Right atrium auricular region (tissue), 2 donors: Measurements from ENCODE around the gene C1orf146. TPM values are rescaled to one million over a fixed set of nuclear protein-coding genes. Genes with fewer than 3 reads are reported as not detected.
A peak's percentile ranks its signal among the peaks of the same experiment; 100 is the strongest.
"Not testable (repeated sequence)": the region's sequence is repeated elsewhere in the genome, so short reads cannot be mapped to it uniquely, and the experiment has no call there.

ENCODE experiments used
- DNase-seq: peaks from one replicate; pipeline ENCODE4 v3.0.0-alpha.2; 2019; ENCODE audit warnings: low spot score
- H3K27ac ChIP-seq, 2 donors: fragments of 200-600 bp; sonication (generic); 1 replicate in 1 of 2; 2 replicates in 1 of 2; pipeline ENCODE4 v1.5.1; 2016 to 2019
- H3K27me3 ChIP-seq, 2 donors: fragments of 200-600 bp; sonication (generic); one replicate each; pipeline versions ENCODE4 v1.5.1 to v1.6.0; 2017 to 2019
- H3K36me3 ChIP-seq: fragments of 200-600 bp; sonication (generic); one replicate; pipeline ENCODE4 v1.5.1; 2016
- H3K4me1 ChIP-seq, 2 donors: fragments of 200-600 bp; sonication (generic); one replicate each; pipeline versions ENCODE4 v1.5.1 to v1.6.0; 2017 to 2019
- H3K4me3 ChIP-seq, 2 donors: fragments of 200-600 bp; sonication (generic); 1 replicate in 1 of 2; 2 replicates in 1 of 2; pipeline ENCODE4 v1.5.1; 2017 to 2019; ENCODE audit warnings: mild to moderate bottlenecking in 1 of 2, moderate library complexity in 1 of 2
- H3K9me3 ChIP-seq, 2 donors: fragments of 200-600 bp; sonication (generic); one replicate each; pipeline ENCODE4 v1.5.1; 2019
- CTCF ChIP-seq, 2 donors: fragments of 200-600 bp; sonication (generic); IDR thresholded peaks; one replicate each; pipeline ENCODE4 v1.5.1; 2019; ENCODE audit warnings: antibody characterized with exemption in 2 of 2
- total RNA-seq, 2 donors: library from RNA; depleted of rRNA; stranded (reverse); fragments of >200 nt; gene quantifications; one replicate each; pipeline ENCODE4 v1.1.0, GENCODE V29; 2016

Gene C1orf146
- total RNA-seq, 2 donors from 2014 or later = not detected

- Histone ChIP-seq H3K36me3 (peaks cover 6% of the 10 kb centered on the region), H3K27ac (no peak overlapping the region), H3K9me3 (no peaks in the 10 kb centered on the region), H3K27me3 (no peaks in the 10 kb centered on the region), H3K4me3 (no peak overlapping the region), H3K4me1 (no peaks in the 10 kb centered on the region)
- no peak for TF ChIP-seq CTCF (IDR thresholded peaks at IDR 0.05)
- no peak for DNase-seq
Observed at GRCh38 chr1:92274939-92275338, 57.2 kb downstream of the C1orf146 start.

- no peak overlapping the region for H3K27ac ChIP-seq
- no peaks in the 10 kb centered on the region for H3K4me1 ChIP-seq
- H3K9me3 ChIP-seq = no peaks in the 10 kb centered on the region
- TF ChIP-seq CTCF (IDR thresholded peaks at IDR 0.05) = no peak
- DNase-seq = no peak
- no peaks in the 10 kb centered on the region for H3K27me3 ChIP-seq
- no peak overlapping the region for H3K4me3 ChIP-seq
- peaks cover 6% of the 10 kb centered on the region for H3K36me3 ChIP-seq
Observed at GRCh38 chr1:92276082-92276481, 58.4 kb downstream of the C1orf146 start.

- no peaks in the 10 kb centered on the region for H3K27me3 ChIP-seq
- no peak for TF ChIP-seq CTCF (IDR thresholded peaks at IDR 0.05)
- peaks cover 6% of the 10 kb centered on the region for H3K36me3 ChIP-seq
- no peak overlapping the region for H3K27ac ChIP-seq
- no peak overlapping the region for H3K4me3 ChIP-seq
- no peaks in the 10 kb centered on the region for H3K4me1 ChIP-seq
- DNase-seq = no peak
- H3K9me3 ChIP-seq = no peaks in the 10 kb centered on the region
Observed at GRCh38 chr1:92277105-92277723, 59.5 kb downstream of the C1orf146 start.

- not testable (repeated sequence) for H3K27ac ChIP-seq, DNase-seq, H3K4me1 ChIP-seq, H3K27me3 ChIP-seq, H3K36me3 ChIP-seq, H3K9me3 ChIP-seq, H3K4me3 ChIP-seq
Observed at GRCh38 chr1:92279781-92280180, 62.1 kb downstream of the C1orf146 start.

- peaks cover 17% of the 10 kb centered on the region for H3K36me3 ChIP-seq
- H3K4me3 ChIP-seq, H3K27me3 ChIP-seq, H3K27ac ChIP-seq, H3K4me1 ChIP-seq, DNase-seq, H3K9me3 ChIP-seq: not testable (repeated sequence)
Observed at GRCh38 chr1:92281411-92281810, 63.7 kb downstream of the C1orf146 start.

GRCh38 chr1:92291372-92291999 lies 73.8 kb downstream of the C1orf146 start:
- Histone ChIP-seq H3K36me3 (peaks cover 19% of the 10 kb centered on the region), H3K4me1 (no peaks in the 10 kb centered on the region), H3K4me3 (no peak overlapping the region), H3K27ac (no peak overlapping the region), H3K9me3 (no peaks in the 10 kb centered on the region), H3K27me3 (no peaks in the 10 kb centered on the region)
- no peak for DNase-seq
- TF ChIP-seq CTCF (IDR thresholded peaks at IDR 0.05) = peak; percentile 41 to 69

Other genes starting within 250 kb of the C1orf146 start
- not detected for gene EPHX4, start 187.9 kb upstream of the C1orf146 start, total RNA-seq
- not detected for gene SETSIP, start 142.5 kb upstream of the C1orf146 start, total RNA-seq
- 1 to 10 TPM; 4.2 to 6.5 TPM for gene BTBD8, start 137.6 kb upstream of the C1orf146 start, total RNA-seq
- 1 to 10 TPM; 5.1 to 5.6 TPM for gene GLMN, start 81.1 kb downstream of the C1orf146 start, total RNA-seq
- 10 to 100 TPM in 1 of 2 donors, 1 to 10 TPM in 1; 6.3 to 13.8 TPM for gene RPAP2, start 81.1 kb downstream of the C1orf146 start, total RNA-seq